SK-N-SH (cell line): ENCODE data around the gene SPACA1.

Experiments used
- ELF1 ChIP-seq: IDR thresholded peaks from 2 replicates; pipeline ENCODE4 v1.4.0; 2012
- EZH2phosphoT487 ChIP-seq: fragments of 200-600 bp; sonication (generic); IDR thresholded peaks from 2 replicates; pipeline ENCODE4 v1.6.1; 2017; ENCODE audit warnings: low read depth, mixed run types, mild to moderate bottlenecking, antibody characterized with exemption, moderate library complexity, borderline replicate concordance
- POLR2AphosphoS5 ChIP-seq: IDR thresholded peaks from 2 replicates; pipeline ENCODE4 v1.6.1; 2012; ENCODE audit warnings: low read depth, low read length
- TCF12 ChIP-seq: IDR thresholded peaks from 2 replicates; pipeline ENCODE4 v1.4.0; 2012
- YY1 ChIP-seq: IDR thresholded peaks from 2 replicates; pipeline ENCODE4 v1.4.0; 2012; ENCODE audit warnings: low read depth, mild to moderate bottlenecking
- TF ChIP-seq, protein P1 (sequence below): IDR thresholded peaks from 2 replicates; pipeline ENCODE4 v1.4.0; 2012; ENCODE audit warnings: low read depth, borderline replicate concordance
- TF ChIP-seq, protein P2 (sequence below): fragments of 200-600 bp; sonication (generic); IDR thresholded peaks from 2 replicates; pipeline ENCODE4 v1.6.1; 2017; ENCODE audit warnings: antibody characterized with exemption, mild to moderate bottlenecking, moderate library complexity

DNA sequence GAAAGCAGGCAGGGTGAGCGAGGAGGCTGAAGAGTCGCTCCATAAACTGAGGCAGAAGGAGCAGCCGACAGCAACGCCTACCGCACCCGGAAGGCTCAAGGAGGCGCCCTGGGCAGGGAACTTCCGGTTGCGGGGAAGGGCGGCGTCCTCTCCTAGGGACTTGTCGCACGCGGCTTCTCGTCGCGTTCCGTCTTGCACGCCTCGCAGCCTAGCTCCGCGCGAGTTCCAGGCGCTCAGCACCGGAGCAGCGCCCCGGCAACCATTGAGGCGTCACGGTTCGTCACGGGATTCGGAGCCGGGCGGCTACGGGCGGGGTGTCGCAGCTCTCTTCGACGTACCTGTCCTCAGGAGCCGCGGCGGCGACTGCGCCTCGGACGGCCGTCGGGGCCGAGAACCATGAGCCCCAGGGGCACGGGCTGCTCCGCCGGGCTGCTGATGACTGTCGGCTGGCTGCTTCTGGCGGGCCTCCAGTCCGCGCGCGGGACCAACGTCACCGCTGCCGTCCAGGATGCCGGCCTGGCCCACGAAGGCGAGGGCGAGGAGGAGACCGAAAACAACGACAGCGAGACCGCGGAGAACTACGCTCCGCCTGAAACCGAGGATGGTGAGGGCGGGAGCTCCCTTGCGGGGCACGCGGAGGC, at the start of gene SPACA1:
- TF ChIP-seq, protein P1, sequence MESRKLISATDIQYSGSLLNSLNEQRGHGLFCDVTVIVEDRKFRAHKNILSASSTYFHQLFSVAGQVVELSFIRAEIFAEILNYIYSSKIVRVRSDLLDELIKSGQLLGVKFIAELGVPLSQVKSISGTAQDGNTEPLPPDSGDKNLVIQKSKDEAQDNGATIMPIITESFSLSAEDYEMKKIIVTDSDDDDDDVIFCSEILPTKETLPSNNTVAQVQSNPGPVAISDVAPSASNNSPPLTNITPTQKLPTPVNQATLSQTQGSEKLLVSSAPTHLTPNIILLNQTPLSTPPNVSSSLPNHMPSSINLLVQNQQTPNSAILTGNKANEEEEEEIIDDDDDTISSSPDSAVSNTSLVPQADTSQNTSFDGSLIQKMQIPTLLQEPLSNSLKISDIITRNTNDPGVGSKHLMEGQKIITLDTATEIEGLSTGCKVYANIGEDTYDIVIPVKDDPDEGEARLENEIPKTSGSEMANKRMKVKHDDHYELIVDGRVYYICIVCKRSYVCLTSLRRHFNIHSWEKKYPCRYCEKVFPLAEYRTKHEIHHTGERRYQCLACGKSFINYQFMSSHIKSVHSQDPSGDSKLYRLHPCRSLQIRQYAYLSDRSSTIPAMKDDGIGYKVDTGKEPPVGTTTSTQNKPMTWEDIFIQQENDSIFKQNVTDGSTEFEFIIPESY = no peak
- TF ChIP-seq POLR2AphosphoS5 = no peak
- no peak for TF ChIP-seq EZH2phosphoT487
- TF ChIP-seq ELF1 = no peak
- TF ChIP-seq, protein P2, sequence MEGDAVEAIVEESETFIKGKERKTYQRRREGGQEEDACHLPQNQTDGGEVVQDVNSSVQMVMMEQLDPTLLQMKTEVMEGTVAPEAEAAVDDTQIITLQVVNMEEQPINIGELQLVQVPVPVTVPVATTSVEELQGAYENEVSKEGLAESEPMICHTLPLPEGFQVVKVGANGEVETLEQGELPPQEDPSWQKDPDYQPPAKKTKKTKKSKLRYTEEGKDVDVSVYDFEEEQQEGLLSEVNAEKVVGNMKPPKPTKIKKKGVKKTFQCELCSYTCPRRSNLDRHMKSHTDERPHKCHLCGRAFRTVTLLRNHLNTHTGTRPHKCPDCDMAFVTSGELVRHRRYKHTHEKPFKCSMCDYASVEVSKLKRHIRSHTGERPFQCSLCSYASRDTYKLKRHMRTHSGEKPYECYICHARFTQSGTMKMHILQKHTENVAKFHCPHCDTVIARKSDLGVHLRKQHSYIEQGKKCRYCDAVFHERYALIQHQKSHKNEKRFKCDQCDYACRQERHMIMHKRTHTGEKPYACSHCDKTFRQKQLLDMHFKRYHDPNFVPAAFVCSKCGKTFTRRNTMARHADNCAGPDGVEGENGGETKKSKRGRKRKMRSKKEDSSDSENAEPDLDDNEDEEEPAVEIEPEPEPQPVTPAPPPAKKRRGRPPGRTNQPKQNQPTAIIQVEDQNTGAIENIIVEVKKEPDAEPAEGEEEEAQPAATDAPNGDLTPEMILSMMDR = no peak
- TF ChIP-seq TCF12 = no peak
- no peak for TF ChIP-seq YY1
